Tibial nerve (tissue), 4 donors: ENCODE measurements around the gene REPIN1. TPM values are rescaled to one million over a fixed set of nuclear protein-coding genes. Genes with fewer than 3 reads are reported as not detected.
A peak's percentile ranks its signal among the peaks of the same experiment; 100 is the strongest.

Experiments
- DNase-seq, 2 donors: peaks; one replicate each; pipeline ENCODE4 v3.0.0-alpha.2; 2019; ENCODE audit warnings: low spot score in 2 of 2
- H3K27ac ChIP-seq, 4 donors: fragments of 200-600 bp; sonication (generic) in 3 of 4; one replicate each; pipeline ENCODE4 v1.5.1; 2017 to 2019; ENCODE audit warnings: mild to moderate bottlenecking in 1 of 4
- H3K27me3 ChIP-seq, 2 donors: fragments of 200-600 bp; sonication (generic) in 1 of 2; one replicate each; pipeline versions ENCODE4 v1.5.1 to v1.6.0; 2017 to 2019
- H3K36me3 ChIP-seq, 3 donors: fragments of 200-600 bp; sonication (generic); one replicate each; pipeline ENCODE4 v1.5.1; 2018 to 2019
- H3K4me1 ChIP-seq, 4 donors: fragments of 200-600 bp; sonication (generic) in 3 of 4; one replicate each; pipeline ENCODE4 v1.5.1; 2017 to 2019
- H3K4me3 ChIP-seq, 4 donors: fragments of 200-600 bp; sonication (generic) in 3 of 4; one replicate each; pipeline ENCODE4 v1.5.1; 2017 to 2019; ENCODE audit warnings: mild to moderate bottlenecking in 1 of 4, moderate library complexity in 1 of 4
- H3K9me3 ChIP-seq, 4 donors: fragments of 200-600 bp; sonication (generic) in 3 of 4; one replicate each; pipeline ENCODE4 v1.5.1; 2017 to 2019
- CTCF ChIP-seq, 5 experiments: fragments of 200-600 bp in 3 of 5; fragments of 450-650 bp in 2 of 5; sonication (generic) in 3 of 5; IDR thresholded peaks; one replicate each; pipeline ENCODE4 v1.5.1; 2016 to 2019; ENCODE audit warnings: antibody characterized with exemption in 5 of 5, mild to moderate bottlenecking in 3 of 5, moderate library complexity in 2 of 5
- EP300 ChIP-seq, 2 donors: sonication (generic); formaldehyde crosslinking; IDR thresholded peaks; one replicate each; pipeline ENCODE4 v1.6.1; 2017; ENCODE audit warnings: antibody characterized with exemption in 2 of 2, mild to moderate bottlenecking in 1 of 2
- POLR2A ChIP-seq, 2 donors: fragments of 450-650 bp; IDR thresholded peaks; one replicate each; pipeline ENCODE4 v1.6.1; 2017; ENCODE audit warnings: antibody characterized with exemption in 2 of 2, mild to moderate bottlenecking in 2 of 2, moderate library complexity in 2 of 2
- WGBS, 2 donors: methylation state at CpG; one replicate each; pipeline ENCODE4 v1.1.5; 2018; 5-methylcytosine and 5-hydroxymethylcytosine counted together
- total RNA-seq, 4 donors: library from RNA; depleted of rRNA; stranded (reverse); fragments of >200 nt; gene quantifications; one replicate each; pipeline ENCODE4 v1.1.0, GENCODE V29; 2016

The REPIN1 gene
- total RNA-seq, 4 donors from 2014 or later: 65.8 to 70.2 (median 68.3) TPM

- H3K36me3 ChIP-seq: peaks cover 0 to 32% (median 5%) of the 10 kb centered on the region in 3 donors
- no peak overlapping the region for H3K4me3 ChIP-seq
- peaks cover 0 to 32% (median 4%) of the 10 kb centered on the region in 4 donors for H3K4me1 ChIP-seq
- H3K27ac ChIP-seq: peak overlapping the region in 1 of 4 donors; percentile 56
- DNase-seq: no peak
- no peak for TF ChIP-seq EP300 (IDR thresholded peaks at IDR 0.05)
- TF ChIP-seq CTCF (IDR thresholded peaks at IDR 0.05): no peak
- no peak for TF ChIP-seq POLR2A (IDR thresholded peaks at IDR 0.05)
- no peaks in the 10 kb centered on the region for H3K9me3 ChIP-seq
- no peaks in the 10 kb centered on the region for H3K27me3 ChIP-seq
- 95 to 97% methylated on average over 26 to 41 of the region's 48 CpGs for WGBS, 2 donors
Measured at GRCh38 chr7:150396851-150397260, 28.2 kb downstream of the REPIN1 start.

- Histone ChIP-seq H3K27me3 (no peaks in the 10 kb centered on the region), H3K27ac (no peak overlapping the region), H3K9me3 (no peaks in the 10 kb centered on the region), H3K4me1 (peaks cover 0 to 36% (median 4%) of the 10 kb centered on the region in 4 donors), H3K4me3 (no peak overlapping the region), H3K36me3 (peaks cover 0 to 32% (median 5%) of the 10 kb centered on the region in 3 donors)
- DNase-seq: no peak
- 93 to 98% methylated on average over 53 to 81 of the region's 91 CpGs for WGBS, 2 donors
- TF ChIP-seq POLR2A (IDR thresholded peaks at IDR 0.05) (no peak), CTCF (IDR thresholded peaks at IDR 0.05) (no peak), EP300 (IDR thresholded peaks at IDR 0.05) (no peak)
Measured at GRCh38 chr7:150397346-150398107, 28.9 kb downstream of the REPIN1 start.

GRCh38 chr7:150398108-150398964 is 29.7 kb downstream of the REPIN1 start:
- no peaks in the 10 kb centered on the region for H3K27me3 ChIP-seq
- WGBS, 2 donors: 77 to 80% methylated on average over 27 of the region's 27 CpGs
- no peaks in the 10 kb centered on the region for H3K9me3 ChIP-seq
- no peak overlapping the region for H3K4me3 ChIP-seq
- TF ChIP-seq CTCF (IDR thresholded peaks at IDR 0.05): no peak
- TF ChIP-seq POLR2A (IDR thresholded peaks at IDR 0.05): no peak
- no peak for TF ChIP-seq EP300 (IDR thresholded peaks at IDR 0.05)
- H3K27ac ChIP-seq: no peak overlapping the region
- H3K36me3 ChIP-seq: peaks cover 0 to 32% (median 5%) of the 10 kb centered on the region in 3 donors
- no peak for DNase-seq
- H3K4me1 ChIP-seq: peaks cover 0 to 38% (median 4%) of the 10 kb centered on the region in 4 donors

GRCh38 chr7:150398965-150399320 is 30.3 kb downstream of the REPIN1 start:
- TF ChIP-seq CTCF (IDR thresholded peaks at IDR 0.05) (no peak), EP300 (IDR thresholded peaks at IDR 0.05) (no peak), POLR2A (IDR thresholded peaks at IDR 0.05) (no peak)
- Histone ChIP-seq H3K4me3 (no peak overlapping the region), H3K4me1 (peaks cover 0 to 44% (median 6%) of the 10 kb centered on the region in 4 donors), H3K27me3 (no peaks in the 10 kb centered on the region), H3K9me3 (no peaks in the 10 kb centered on the region), H3K27ac (no peak overlapping the region), H3K36me3 (peaks cover 0 to 32% (median 5%) of the 10 kb centered on the region in 3 donors)
- 44 to 71% methylated on average over 2 of the region's 2 CpGs for WGBS, 2 donors
- no peak for DNase-seq
